ENCODE measurements around the gene SERPINB2. TPM values are rescaled to one million over a fixed set of nuclear protein-coding genes. Genes with fewer than 3 reads are reported as not detected.

The SERPINB2 gene, protein sequence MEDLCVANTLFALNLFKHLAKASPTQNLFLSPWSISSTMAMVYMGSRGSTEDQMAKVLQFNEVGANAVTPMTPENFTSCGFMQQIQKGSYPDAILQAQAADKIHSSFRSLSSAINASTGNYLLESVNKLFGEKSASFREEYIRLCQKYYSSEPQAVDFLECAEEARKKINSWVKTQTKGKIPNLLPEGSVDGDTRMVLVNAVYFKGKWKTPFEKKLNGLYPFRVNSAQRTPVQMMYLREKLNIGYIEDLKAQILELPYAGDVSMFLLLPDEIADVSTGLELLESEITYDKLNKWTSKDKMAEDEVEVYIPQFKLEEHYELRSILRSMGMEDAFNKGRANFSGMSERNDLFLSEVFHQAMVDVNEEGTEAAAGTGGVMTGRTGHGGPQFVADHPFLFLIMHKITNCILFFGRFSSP
- not detected in 2 replicates for total RNA-seq (2014; rRNA removed; shearing (Covaris generic))

DNA sequence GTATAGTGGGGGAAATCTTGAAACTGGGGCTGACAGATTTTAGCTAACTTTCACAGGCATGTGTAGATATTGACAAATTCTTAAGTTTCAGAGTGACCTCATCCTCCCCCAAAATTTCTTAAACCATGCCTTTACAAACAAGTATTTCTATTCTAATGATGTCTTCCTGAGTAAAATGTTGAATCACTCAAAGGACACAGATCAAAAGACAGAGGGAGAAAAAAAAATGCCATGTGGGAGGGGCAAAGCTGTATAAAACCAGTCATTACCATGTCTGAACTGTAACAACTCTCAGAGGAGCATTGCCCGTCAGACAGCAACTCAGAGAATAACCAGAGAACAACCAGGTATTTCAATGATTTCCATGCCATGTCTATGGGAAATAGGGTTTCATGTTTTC is at the start of gene SERPINB2:
SERPINB2 (plus strand) TSS at position 282 of the 400 bp plus-strand sequence. CDS start 3,740 bp downstream, outside the sequence.
- no peak for DNase-seq (ENCODE audit: low spot score)

DNA sequence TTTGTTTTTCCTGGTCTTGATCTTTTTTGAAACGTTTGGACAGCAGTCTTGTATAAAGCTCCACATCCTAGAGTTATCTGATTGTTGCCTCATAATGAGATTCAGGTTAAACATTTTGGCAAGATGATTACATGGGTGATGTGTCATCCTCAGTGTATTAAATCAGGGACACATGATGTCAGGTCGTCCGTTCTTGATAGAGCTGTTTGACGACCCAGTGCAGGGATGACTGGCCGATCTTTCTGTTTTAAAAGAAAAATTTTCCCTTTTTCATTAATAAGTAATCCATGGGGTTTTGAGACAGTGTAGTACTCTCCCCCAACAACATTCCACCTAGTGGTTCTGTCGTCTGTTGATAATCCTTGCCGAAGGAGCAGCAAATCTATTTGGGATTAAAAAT is 44.5 kb upstream of the SERPINB2 start:
- DNase-seq (ENCODE audit: low spot score), result no peak

DNA sequence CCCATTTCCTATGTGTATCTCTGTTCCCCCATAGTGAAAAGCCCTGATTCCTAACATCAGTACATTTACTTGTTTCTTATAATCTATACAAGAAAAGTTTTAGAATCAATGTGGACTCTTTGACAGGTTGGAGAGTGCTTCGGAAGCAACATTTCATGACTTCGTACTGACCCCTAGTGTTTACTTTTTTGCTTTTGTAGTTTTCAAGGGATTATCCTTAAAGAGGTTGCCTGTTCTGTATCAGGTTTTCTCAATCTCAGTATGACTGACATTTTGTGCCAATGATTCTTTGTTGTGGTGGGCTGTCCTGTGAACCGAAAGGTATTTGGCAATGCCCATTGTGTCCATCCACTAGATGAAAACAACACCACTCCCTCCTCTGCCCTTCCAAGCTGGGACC is 43.3 kb upstream of the SERPINB2 start:
- DNase-seq (ENCODE audit: low spot score), result no peak

DNA sequence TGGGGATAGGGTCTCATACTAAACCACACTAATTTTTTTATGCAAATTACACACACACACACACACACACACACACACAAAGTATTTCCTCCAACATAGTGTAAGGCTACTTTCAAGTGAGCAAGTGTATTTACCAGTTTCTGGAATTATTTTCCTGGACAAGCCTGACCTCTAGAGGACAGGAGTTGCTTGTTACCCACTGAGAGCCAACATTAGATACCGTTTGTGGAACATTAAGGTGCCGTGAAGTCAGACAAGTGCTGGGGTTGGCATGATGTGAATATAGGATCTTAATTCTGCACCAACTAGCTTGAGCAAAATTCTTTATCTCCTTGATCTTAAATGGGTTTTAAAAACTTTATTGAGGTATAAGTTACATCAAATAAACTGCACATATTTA is 39.3 kb upstream of the SERPINB2 start:
- DNase-seq (ENCODE audit: low spot score), result peak; percentile 50

DNA sequence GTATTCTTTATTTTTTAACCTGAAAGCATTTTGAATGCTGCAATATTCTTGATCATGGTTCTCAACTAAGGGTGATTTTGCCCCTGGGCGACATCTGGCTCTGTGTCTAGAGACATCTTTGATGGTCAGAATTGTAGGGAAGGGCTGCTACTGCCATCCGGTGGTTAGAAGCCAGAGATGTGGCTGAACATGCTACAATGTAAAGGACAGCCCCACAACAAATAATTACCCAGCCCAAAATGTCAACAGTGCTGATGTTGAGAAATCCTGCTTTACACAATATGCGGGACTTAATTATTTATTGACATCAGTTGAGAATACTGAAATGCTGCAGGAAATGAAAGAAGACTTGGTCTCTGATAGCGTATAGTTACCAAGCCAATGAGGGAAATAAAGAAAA is 37.5 kb upstream of the SERPINB2 start:
- peak; percentile 22 for DNase-seq (ENCODE audit: low spot score)

DNA sequence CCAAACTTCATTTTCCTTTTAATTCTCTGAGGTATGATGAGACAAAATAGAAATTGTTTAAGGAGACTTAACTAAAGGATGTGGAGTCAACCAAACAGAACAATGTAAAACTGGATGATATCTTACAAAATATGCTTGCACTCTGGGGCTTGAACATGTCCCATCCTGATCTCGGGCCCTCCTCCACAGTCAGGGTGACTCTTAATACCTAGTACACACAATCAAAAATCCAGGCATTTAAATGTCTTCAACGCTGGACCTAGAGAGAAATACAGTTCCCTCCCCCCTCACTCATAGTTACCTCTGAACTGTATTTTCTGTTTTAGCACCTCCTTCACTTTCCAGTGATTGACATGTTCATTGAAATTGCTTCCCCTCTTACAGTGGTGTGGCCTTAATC is 36.9 kb upstream of the SERPINB2 start:
- no peak for DNase-seq (ENCODE audit: low spot score)

DNA sequence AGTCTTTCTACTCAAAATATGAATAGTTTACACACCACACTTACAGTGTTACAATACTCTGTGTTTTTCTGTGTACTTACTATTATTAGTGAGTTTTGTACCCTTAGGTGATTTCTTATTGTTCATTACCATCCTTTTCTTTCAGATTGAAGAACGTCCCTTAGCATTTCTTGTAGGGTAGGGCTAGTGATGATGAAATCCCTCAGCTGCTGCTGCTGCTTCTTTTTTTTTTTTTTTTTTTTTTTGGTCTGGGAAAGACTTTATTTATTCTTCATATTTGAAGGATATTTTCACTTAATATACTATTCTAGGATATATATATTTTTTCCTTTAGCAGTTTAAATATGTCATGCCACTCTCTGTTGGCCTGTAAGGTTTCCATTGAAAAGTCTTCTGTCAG is 29.0 kb upstream of the SERPINB2 start:
- no peak for DNase-seq (ENCODE audit: low spot score)

DNA sequence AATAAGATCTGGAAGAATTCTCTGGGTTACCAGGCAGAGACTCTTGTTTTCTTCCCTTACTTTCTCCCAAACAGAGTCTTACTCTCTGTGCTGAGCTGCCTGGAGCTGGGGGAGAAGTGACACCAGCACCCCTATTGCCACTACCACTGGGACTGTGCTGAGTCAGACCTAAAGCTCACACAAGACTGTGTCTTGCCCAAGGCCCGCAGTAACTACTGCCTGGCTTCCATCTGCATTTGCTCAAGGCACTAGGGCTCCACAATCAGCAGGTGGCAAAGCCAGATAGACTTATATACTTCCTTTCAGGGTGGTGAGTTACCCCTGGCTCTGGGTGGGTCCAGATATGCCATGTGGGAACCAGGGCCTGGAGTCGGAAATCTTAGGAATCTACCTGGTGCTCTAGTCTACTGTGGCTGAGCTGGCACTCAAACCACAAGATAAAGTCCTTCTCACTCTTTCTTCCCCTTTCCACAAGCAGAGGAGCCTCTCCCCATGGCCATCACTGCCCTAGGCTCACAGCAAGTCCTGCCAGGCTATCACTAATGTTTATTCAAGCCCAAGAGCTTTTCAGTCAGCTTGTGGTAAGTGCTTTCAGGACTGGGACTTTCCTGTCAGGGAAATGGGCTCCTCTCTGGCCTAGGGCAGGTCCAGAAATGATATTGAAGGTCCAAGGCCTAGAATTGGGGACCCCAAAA is 27.6 kb upstream of the SERPINB2 start:
- DNase-seq (ENCODE audit: low spot score), result no peak

DNA sequence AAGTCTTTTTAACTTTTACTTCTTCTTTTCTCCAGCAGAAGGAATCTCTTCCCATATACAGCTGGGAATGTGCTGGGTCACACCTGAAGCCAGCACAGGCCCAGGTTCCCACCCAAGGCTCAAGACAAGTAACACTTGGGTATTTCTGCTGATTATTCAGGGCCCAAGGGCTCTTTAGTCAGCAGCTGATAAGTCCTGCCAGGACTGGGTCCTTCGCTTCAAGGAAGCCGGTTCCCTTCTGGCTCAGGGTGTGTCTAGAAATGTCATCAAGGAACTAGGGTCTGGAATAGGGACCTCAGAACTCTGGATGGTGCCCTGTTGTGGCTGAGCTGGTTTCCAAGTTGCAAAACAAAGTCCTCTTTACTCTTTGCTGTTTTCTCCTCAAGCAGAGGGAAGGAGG is 27.0 kb upstream of the SERPINB2 start:
- no peak for DNase-seq (ENCODE audit: low spot score)

DNA sequence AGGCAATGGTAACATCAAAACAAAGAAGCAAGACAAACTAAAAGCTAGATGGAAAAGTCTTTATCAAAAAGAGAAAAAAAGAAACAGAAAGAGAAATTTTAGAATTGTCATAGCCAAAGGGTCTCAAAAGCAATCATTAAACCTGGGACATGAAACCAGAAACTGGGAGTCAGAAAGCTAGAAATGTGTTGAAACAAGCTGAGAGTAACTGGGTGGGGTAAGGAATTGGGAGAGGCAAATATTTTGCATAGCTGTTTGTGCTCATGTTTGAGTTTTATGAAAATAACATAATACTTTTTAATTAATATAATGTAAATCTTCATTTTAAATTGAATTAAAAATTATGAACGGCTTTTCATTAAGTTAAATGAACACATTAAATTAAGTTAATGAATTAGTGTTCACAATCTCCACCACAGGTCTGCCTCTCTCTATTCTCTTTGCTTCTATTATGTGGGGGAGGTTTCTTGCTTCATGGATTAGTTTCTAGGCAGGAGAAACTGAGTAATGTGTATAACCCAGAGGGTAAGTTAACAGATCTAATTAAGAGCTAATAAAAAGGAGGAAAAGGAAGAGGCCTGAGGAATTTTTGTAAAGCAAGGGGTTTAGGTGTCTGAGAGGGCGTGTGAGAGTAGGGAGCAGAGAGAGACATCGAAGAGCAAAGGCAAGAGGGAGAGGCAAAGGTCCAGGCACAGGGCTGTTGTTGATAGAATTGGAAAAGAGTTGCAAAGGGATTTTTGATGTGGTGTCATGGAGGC is 20.0 kb upstream of the SERPINB2 start:
- no peak for DNase-seq (ENCODE audit: low spot score)

DNA sequence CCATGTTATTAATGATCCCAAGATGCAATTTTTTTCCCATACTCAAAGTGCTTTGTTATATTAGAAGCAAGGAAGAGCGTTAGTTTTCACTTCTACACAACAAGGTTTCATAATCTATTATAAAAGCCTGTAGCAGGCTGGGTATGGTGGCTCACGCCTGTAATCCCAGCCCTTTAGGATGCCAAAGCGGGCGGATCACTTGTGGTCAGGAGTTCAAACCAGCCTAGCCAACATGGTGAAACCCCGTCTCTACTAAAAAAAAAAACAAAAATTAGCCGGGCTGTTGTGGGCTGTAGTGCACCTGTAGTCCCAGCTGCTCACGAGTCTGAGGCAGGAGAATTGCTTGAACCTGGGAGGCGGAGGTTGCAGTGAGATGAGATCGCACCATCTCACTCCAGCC is 19.0 kb upstream of the SERPINB2 start:
- DNase-seq (ENCODE audit: low spot score), result peak; percentile 0

DNA sequence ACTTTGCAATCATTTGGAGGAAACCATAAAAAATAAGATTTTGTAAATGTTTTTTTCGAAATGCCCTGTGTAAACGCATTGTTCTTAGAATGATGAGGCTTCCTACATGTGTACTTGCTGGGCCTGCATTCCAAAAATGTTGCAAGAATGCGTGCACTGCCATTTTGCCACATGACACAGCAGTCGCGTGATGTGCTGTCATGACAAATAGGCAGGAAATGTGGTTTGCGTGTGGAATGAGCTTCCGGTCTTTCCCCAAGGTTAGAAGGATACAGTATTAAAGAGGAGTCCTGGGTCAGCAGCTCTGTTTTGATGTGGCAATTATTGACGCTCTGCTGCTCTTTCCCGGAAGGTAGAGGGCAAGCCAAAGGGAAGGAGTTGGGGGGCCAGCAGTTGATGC is 18.1 kb upstream of the SERPINB2 start:
- DNase-seq (ENCODE audit: low spot score), result peak; percentile 71

DNA sequence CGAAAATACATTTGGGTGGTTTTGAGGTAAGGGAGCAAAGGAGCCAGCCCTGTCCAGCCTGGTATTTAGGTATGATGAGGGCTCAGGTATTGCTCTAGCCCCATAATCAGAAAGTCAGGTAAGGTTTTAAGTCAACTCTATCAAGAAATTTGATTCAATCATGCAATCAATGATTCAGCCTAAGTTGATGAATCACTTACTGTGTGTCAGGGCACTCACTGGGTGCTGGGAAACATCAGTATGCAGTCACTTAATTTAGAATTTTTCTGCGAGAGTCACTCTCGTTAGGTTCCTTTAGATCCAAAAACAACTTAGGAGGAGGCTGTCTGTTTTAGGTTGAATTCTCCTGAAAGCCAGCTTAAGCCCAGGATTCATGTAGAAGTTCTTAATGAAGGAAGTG is 17.7 kb upstream of the SERPINB2 start:
- DNase-seq (ENCODE audit: low spot score), result peak; percentile 21

DNA sequence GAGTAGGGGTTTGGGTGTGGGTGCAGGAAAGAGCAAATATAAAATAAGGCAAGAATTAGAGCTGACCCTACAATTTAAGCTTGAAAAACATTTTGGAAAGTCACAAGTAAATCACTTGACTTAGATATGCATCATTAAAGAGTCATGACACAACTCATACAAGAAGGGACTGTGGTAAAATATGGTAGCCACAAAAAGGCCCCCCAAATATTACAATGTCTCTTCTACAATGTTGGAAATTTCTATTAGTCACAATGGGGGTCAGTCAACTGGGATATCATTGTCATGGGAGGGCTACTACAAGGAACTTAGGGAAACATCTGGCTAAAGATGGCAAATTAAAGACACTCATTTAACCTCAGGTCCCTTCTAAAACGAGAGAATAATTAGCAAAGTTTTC is 15.7 kb upstream of the SERPINB2 start:
- no peak for DNase-seq (ENCODE audit: low spot score)

DNA sequence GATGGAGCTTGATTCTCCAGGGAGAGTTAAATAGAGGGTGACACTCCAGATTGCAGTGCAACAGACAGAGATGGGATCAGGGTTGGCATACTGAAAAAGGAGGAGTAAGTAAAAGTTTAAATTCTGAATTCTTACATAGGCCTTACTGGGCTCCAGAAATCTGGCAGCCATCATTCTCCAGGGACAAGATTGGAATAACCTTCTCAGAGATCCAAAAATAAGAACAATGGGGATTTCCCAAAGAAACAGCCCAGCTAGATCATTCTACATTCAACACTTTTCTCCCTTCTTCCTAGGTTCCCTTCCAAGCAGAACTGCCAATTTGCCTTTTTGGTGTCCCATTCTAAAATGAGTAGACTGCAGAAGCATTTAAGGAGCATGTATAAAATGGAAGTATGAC is 14.9 kb upstream of the SERPINB2 start:
- no peak for DNase-seq (ENCODE audit: low spot score)

DNA sequence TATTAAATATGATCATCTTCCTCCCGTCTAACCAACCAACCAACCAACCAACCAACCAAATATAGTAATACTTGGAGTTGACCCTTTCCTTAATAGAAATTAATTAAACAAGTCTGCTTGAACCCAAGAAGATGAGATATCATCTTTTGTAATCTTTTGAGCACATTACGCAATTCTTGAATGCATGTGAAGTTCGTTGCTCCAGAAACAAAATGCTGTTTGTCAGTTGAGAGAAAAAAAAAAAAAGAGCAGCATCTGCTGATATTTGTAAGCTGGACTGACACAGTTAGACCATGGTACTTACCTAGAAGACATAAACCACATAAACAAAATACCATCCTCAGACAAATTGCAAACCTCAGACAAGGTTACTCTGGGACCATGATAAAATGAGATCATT is 9.2 kb upstream of the SERPINB2 start:
- no peak for DNase-seq (ENCODE audit: low spot score)

DNA sequence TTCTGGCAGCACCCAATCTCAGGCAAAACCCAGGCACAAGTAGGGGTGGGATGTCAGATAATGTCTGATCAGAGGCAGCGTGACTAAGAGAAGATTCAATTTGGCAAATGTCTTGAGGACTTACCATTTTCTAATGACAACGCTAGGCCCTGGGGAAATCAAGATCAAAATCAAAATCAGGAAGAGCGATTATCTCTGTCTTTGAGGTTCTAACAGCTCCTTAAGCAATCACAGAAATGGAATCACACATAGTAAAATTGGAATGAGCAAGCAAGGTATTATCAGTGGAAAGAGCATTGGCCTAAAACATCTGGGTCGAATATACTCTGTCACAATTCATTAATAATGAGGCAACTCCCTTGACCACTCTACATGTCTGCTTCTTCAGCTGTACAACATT is 8.6 kb upstream of the SERPINB2 start:
- DNase-seq (ENCODE audit: low spot score), result no peak

DNA sequence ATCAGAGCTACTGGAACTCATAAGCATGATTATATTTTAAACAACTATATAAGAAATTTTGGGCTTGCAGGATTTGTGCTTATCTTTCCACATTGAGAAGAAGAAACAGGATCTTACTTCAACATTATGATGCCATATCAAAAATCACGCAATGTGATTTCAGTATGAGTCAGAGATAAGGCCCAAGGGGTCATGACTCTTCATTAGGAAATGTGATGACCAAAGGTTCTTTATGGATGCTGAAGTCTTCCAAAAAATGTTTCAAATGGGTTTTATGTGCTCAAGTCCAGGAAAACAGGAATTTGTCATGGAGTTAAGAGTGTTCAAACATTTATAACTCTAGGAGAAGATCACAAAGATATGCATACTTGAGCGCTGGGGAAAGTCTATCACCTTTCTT is 7.8 kb upstream of the SERPINB2 start:
- peak; percentile 57 for DNase-seq (ENCODE audit: low spot score)

DNA sequence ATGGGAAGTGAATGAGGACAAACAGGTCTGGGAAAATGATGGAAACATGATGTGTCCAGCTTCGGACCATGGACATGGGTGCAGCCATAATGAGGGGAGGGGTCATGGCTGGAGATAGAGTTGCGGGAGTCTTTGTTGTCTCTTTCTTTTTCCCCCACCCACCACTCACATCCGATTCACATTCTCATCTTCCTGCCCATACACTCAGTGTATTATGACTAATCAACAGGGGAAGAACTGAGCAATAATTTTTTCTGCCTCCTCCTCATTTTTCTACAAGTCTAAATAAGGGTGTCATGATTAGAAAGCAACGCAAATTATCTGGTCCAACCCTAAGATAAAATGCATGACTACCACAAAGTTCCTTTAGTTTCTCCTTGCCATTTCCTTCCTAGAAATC is 5.7 kb upstream of the SERPINB2 start:
- peak; percentile 36 for DNase-seq (ENCODE audit: low spot score)

DNA sequence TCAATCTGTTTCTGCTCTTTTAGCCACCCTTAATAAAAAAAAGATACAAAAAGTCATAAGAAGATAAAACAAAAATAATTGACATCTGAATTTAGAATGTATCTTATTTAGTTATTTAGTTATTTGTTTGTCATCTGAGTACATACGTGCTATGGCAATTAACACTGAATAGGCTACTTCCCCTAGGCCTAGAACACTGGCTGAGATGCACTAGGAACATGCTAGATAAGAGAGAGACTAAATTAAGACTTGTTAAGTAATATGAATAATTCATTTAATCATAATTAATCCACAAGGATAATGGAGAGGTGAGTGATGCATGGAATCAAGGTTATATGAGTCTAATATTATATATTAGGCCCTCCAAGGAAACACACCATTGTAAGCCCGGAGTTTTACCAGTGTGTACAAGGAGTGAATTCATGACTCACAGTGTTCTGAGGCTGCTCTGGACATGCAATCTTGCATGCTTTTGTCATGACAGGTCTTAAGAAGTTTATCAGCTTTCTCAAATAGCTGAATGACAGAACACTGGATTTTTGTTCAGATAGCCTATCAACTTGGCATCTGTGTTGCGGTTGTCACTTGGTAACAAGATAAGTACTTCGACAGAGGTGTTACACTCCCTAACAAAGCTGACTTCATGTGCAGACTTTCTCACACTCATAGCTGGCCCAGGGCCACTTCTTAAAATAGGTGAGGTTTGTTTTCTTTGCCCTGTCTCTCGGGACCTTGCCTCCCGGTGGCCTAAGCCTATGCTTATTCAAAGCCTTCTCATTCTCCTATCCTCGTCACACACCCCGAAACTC is 5.0 kb upstream of the SERPINB2 start:
- DNase-seq (ENCODE audit: low spot score), result peak; percentile 75

DNA sequence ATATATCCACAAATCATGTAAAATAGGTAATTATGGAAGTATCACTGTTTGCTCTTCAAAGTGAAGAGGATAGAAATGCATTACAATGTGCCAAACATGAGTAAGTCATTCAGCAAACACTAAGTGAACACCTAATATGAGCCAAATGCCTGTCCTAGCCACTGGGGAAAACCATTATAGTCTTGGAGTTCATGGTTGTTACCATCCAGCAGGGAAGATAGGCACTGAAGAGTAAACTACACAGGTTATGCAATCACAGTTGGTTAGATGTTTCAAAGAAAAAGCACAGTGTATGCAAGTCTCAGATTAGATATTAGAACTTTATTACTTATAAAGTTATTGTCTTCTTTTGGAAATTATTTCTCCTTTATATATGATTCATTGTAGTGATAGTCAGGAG is 3.9 kb upstream of the SERPINB2 start:
- DNase-seq (ENCODE audit: low spot score), result no peak

All from A172 (cell line).